ENCODE results near the gene TAOK3.

- no peak for TF ChIP-seq CTCF (conservative IDR thresholded peaks at IDR 0.05 in 1 of 2, IDR thresholded peaks at IDR 0.05 in 1 of 2; ENCODE audit: extremely low read depth in 1 of 2, insufficient read depth in 1 of 2, low read depth in 1 of 2, low read length in 2 of 2)
- TF ChIP-seq EZH2 (IDR thresholded peaks at IDR 0.05; ENCODE audit: borderline replicate concordance, low read length), result no peak
Measured at GRCh38 chr12:118391424-118391823, 18.7 kb upstream of the TAOK3 start.
